Liver (tissue), 9 donors: ENCODE measurements around the gene BANP. TPM values are rescaled to one million over a fixed set of nuclear protein-coding genes. Genes with fewer than 3 reads are reported as not detected.

Source experiments
- DNase-seq: peaks from one replicate; pipeline ENCODE4 v3.0.0-alpha.2; 2017; ENCODE audit warnings: low spot score
- H3K27ac ChIP-seq, 2 donors: one replicate each; pipeline ENCODE4 v1.7.0; 2013; ENCODE audit warnings: inconsistent platforms in 2 of 2, low read length in 2 of 2, control low read depth in 1 of 2, low read depth in 1 of 2, mild to moderate bottlenecking in 1 of 2
- H3K27me3 ChIP-seq, 4 donors: one replicate each; pipeline versions ENCODE4 v1.6.1 to v1.7.0; 2013; ENCODE audit warnings: low read length in 3 of 4, inconsistent platforms in 1 of 4, mild to moderate bottlenecking in 1 of 4, moderate library complexity in 1 of 4; ENCODE audit not compliant: control insufficient read depth in 4 of 4, insufficient read depth in 4 of 4
- H3K36me3 ChIP-seq, 4 donors: one replicate each; pipeline versions ENCODE4 v1.6.1 to v1.7.0; 2013; ENCODE audit warnings: low read length in 3 of 4, mild to moderate bottlenecking in 3 of 4, low read depth in 1 of 4, moderate library complexity in 1 of 4; ENCODE audit not compliant: control insufficient read depth in 4 of 4, insufficient read depth in 3 of 4
- H3K4me1 ChIP-seq, 4 donors: one replicate each; pipeline versions ENCODE4 v1.6.1 to v1.7.0; 2013; ENCODE audit warnings: low read length in 3 of 4, mild to moderate bottlenecking in 3 of 4, moderate library complexity in 1 of 4; ENCODE audit not compliant: control insufficient read depth in 4 of 4, insufficient read depth in 4 of 4
- H3K4me3 ChIP-seq, 3 donors: one replicate each; pipeline versions ENCODE4 v1.6.1 to v1.7.0; 2013; ENCODE audit warnings: low read length in 3 of 3, control low read depth in 1 of 3, low read depth in 1 of 3, mild to moderate bottlenecking in 1 of 3
- H3K9ac ChIP-seq, 2 donors: one replicate each; pipeline ENCODE4 v1.7.0; 2013; ENCODE audit warnings: low read length in 2 of 2, mild to moderate bottlenecking in 2 of 2, moderate library complexity in 2 of 2, control low read depth in 1 of 2, low read depth in 1 of 2
- H3K9me3 ChIP-seq, 4 donors: one replicate each; pipeline versions ENCODE4 v1.6.1 to v1.7.0; 2013; ENCODE audit warnings: low read length in 3 of 4; ENCODE audit not compliant: control insufficient read depth in 4 of 4
- EGR1 ChIP-seq, 2 donors: IDR thresholded peaks; 2 replicates each; pipeline ENCODE4 v1.6.1; 2016 to 2018; ENCODE audit warnings: antibody characterized with exemption in 2 of 2, low read depth in 2 of 2
- FOXA1 ChIP-seq: IDR thresholded peaks from 2 replicates; pipeline ENCODE4 v1.6.1; 2016; ENCODE audit warnings: antibody characterized with exemption
- FOXA2 ChIP-seq: IDR thresholded peaks from 2 replicates; pipeline ENCODE4 v1.6.1; 2016; ENCODE audit warnings: antibody characterized with exemption
- GABPA ChIP-seq, 2 donors: IDR thresholded peaks in 1 of 2; conservative IDR thresholded peaks in 1 of 2; 2 replicates each; pipeline ENCODE4 v1.6.1; 2016; ENCODE audit warnings: antibody characterized with exemption in 2 of 2, mild to moderate bottlenecking in 1 of 2, moderate library complexity in 1 of 2
- HNF4A ChIP-seq, 2 donors: conservative IDR thresholded peaks; 2 replicates each; pipeline ENCODE4 v1.6.1; 2016; ENCODE audit warnings: antibody characterized with exemption in 2 of 2, mild to moderate bottlenecking in 2 of 2
- HNF4G ChIP-seq: IDR thresholded peaks from 2 replicates; pipeline ENCODE4 v1.6.1; 2016; ENCODE audit warnings: antibody characterized with exemption
- JUND ChIP-seq, 2 donors: IDR thresholded peaks; 2 replicates each; pipeline ENCODE4 v1.6.1; 2016; ENCODE audit warnings: antibody characterized with exemption in 2 of 2
- NR2F2 ChIP-seq: IDR thresholded peaks from 2 replicates; pipeline ENCODE4 v1.6.1; 2016; ENCODE audit warnings: antibody characterized with exemption
- RAD21 ChIP-seq, 2 donors: IDR thresholded peaks; 2 replicates each; pipeline ENCODE4 v1.6.1; 2016; ENCODE audit warnings: antibody characterized with exemption in 2 of 2, mild to moderate bottlenecking in 2 of 2
- RXRA ChIP-seq, 2 donors: IDR thresholded peaks; 2 replicates each; pipeline ENCODE4 v1.6.1; 2017 to 2018; ENCODE audit warnings: antibody characterized with exemption in 2 of 2, mild to moderate bottlenecking in 1 of 2
- SP1 ChIP-seq: IDR thresholded peaks from 2 replicates; pipeline ENCODE4 v1.6.1; 2018; ENCODE audit warnings: antibody characterized with exemption, mild to moderate bottlenecking
- TAF1 ChIP-seq: conservative IDR thresholded peaks from 2 replicates; pipeline ENCODE4 v1.6.1; 2016; ENCODE audit warnings: antibody characterized with exemption, mild to moderate bottlenecking
- YY1 ChIP-seq: IDR thresholded peaks from 2 replicates; pipeline ENCODE4 v1.6.1; 2016; ENCODE audit warnings: antibody characterized with exemption, mild to moderate bottlenecking
- WGBS: extraction: QIAGEN DNeasy Blood & Tissue Kit; methylation state at CpG from one replicate; pipeline ENCODE4 v1.1.7; 2013; 5-methylcytosine and 5-hydroxymethylcytosine counted together
- polyA plus RNA-seq, 2 donors: library from polyadenylated mRNA; stranded (reverse) in 1 of 2; unstranded in 1 of 2; fragments of 200-250 nt in 1 of 2; fragments of >200 nt in 1 of 2; fragmentation: Nextera tagmentation in 1 of 2; extraction: Ambion mirVana in 1 of 2; gene quantifications; one replicate each; pipeline versions ENCODE4 v1.2.1 to v1.2.3, GENCODE V29; 2013 to 2015
- total RNA-seq, 2 donors: library from RNA; depleted of rRNA; stranded (reverse); fragments of >200 nt; gene quantifications; one replicate each; pipeline ENCODE4 v1.2.3, GENCODE V29; 2014
- TF ChIP-seq, protein P1 (sequence below): fragments of 150-350 bp; IDR thresholded peaks from 2 replicates; pipeline ENCODE4 v1.5.1; 2017; ENCODE audit warnings: improper control_type of control experiment, low read depth, low read length; ENCODE audit not compliant: missing input control
- TF ChIP-seq, protein P2 (sequence below): IDR thresholded peaks from 2 replicates; pipeline ENCODE4 v1.6.1; 2016; ENCODE audit warnings: antibody characterized with exemption, mild to moderate bottlenecking
- TF ChIP-seq, protein P3 (sequence below): IDR thresholded peaks from 2 replicates; pipeline ENCODE4 v1.6.1; 2016; ENCODE audit warnings: antibody characterized with exemption
- TF ChIP-seq, protein P4 (sequence below): IDR thresholded peaks from 2 replicates; pipeline ENCODE4 v1.6.1; 2016; ENCODE audit warnings: antibody characterized with exemption
- TF ChIP-seq, protein P5 (sequence below): IDR thresholded peaks from 2 replicates; pipeline ENCODE4 v1.6.1; 2016; ENCODE audit warnings: antibody characterized with exemption
- donor health status: healthy.
- donor health status: healthy.
- donor health status: healthy.
- donor health status: healthy.
- donor health status: healthy.

Gene BANP
- total and polyA plus RNA-seq, 4 donors, result 4.9 to 20.7 (median 13.7) TPM

DNA sequence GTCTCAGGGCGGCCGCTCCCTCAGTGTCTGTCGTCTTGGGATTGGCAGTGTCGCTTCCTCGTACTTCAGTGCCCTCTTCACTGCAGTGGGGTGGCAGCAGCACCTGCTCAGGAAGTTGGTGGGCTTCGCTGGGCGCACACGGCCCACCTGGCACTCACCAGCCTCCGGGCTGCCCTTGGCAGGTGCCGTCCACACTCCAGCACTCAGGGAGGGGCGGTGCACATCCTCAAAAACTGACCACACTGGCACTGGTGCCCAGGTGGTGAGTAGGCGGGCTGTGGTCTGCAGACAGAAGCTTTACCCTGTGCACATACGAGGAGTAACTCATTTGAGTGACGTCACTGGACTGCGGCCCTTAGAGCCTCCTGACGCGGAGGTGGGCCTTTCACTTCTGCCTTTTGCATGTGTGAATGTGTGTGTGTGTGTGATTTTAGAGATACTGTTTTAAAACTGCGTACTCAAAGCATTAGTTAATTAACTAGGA is 94.6 kb downstream of the BANP start:
- no peaks in the 10 kb centered on the region for H3K27me3 ChIP-seq
- H3K4me3 ChIP-seq, result no peak overlapping the region
- no peak overlapping the region for H3K9ac ChIP-seq
- no peak for DNase-seq
- H3K36me3 ChIP-seq, result peaks cover 3 to 31% (median 8%) of the 10 kb centered on the region in 4 donors
- no peaks in the 10 kb centered on the region for H3K9me3 ChIP-seq
- TF ChIP-seq, protein P1, sequence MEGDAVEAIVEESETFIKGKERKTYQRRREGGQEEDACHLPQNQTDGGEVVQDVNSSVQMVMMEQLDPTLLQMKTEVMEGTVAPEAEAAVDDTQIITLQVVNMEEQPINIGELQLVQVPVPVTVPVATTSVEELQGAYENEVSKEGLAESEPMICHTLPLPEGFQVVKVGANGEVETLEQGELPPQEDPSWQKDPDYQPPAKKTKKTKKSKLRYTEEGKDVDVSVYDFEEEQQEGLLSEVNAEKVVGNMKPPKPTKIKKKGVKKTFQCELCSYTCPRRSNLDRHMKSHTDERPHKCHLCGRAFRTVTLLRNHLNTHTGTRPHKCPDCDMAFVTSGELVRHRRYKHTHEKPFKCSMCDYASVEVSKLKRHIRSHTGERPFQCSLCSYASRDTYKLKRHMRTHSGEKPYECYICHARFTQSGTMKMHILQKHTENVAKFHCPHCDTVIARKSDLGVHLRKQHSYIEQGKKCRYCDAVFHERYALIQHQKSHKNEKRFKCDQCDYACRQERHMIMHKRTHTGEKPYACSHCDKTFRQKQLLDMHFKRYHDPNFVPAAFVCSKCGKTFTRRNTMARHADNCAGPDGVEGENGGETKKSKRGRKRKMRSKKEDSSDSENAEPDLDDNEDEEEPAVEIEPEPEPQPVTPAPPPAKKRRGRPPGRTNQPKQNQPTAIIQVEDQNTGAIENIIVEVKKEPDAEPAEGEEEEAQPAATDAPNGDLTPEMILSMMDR, result no peak
- TF ChIP-seq FOXA1 (no peak), FOXA2 (no peak), EGR1 (IDR thresholded peaks at IDR 0.05; ENCODE audit: low read depth in 2 of 2) (no peak), HNF4G (no peak), JUND (IDR thresholded peaks at IDR 0.05) (no peak), TAF1 (no peak), RXRA (IDR thresholded peaks at IDR 0.05) (no peak), RAD21 (IDR thresholded peaks at IDR 0.05) (no peak), HNF4A (conservative IDR thresholded peaks at IDR 0.05) (no peak), YY1 (no peak), SP1 (no peak), GABPA (IDR thresholded peaks at IDR 0.05 in 1 of 2, conservative IDR thresholded peaks at IDR 0.05 in 1 of 2) (no peak), NR2F2 (no peak)
- TF ChIP-seq, protein P2, sequence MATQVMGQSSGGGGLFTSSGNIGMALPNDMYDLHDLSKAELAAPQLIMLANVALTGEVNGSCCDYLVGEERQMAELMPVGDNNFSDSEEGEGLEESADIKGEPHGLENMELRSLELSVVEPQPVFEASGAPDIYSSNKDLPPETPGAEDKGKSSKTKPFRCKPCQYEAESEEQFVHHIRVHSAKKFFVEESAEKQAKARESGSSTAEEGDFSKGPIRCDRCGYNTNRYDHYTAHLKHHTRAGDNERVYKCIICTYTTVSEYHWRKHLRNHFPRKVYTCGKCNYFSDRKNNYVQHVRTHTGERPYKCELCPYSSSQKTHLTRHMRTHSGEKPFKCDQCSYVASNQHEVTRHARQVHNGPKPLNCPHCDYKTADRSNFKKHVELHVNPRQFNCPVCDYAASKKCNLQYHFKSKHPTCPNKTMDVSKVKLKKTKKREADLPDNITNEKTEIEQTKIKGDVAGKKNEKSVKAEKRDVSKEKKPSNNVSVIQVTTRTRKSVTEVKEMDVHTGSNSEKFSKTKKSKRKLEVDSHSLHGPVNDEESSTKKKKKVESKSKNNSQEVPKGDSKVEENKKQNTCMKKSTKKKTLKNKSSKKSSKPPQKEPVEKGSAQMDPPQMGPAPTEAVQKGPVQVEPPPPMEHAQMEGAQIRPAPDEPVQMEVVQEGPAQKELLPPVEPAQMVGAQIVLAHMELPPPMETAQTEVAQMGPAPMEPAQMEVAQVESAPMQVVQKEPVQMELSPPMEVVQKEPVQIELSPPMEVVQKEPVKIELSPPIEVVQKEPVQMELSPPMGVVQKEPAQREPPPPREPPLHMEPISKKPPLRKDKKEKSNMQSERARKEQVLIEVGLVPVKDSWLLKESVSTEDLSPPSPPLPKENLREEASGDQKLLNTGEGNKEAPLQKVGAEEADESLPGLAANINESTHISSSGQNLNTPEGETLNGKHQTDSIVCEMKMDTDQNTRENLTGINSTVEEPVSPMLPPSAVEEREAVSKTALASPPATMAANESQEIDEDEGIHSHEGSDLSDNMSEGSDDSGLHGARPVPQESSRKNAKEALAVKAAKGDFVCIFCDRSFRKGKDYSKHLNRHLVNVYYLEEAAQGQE, result no peak
- TF ChIP-seq, protein P3, sequence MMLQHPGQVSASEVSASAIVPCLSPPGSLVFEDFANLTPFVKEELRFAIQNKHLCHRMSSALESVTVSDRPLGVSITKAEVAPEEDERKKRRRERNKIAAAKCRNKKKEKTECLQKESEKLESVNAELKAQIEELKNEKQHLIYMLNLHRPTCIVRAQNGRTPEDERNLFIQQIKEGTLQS, result no peak
- TF ChIP-seq, protein P4, sequence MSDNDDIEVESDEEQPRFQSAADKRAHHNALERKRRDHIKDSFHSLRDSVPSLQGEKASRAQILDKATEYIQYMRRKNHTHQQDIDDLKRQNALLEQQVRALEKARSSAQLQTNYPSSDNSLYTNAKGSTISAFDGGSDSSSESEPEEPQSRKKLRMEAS, result no peak
- TF ChIP-seq, protein P5, sequence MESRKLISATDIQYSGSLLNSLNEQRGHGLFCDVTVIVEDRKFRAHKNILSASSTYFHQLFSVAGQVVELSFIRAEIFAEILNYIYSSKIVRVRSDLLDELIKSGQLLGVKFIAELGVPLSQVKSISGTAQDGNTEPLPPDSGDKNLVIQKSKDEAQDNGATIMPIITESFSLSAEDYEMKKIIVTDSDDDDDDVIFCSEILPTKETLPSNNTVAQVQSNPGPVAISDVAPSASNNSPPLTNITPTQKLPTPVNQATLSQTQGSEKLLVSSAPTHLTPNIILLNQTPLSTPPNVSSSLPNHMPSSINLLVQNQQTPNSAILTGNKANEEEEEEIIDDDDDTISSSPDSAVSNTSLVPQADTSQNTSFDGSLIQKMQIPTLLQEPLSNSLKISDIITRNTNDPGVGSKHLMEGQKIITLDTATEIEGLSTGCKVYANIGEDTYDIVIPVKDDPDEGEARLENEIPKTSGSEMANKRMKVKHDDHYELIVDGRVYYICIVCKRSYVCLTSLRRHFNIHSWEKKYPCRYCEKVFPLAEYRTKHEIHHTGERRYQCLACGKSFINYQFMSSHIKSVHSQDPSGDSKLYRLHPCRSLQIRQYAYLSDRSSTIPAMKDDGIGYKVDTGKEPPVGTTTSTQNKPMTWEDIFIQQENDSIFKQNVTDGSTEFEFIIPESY, result no peak
- no peaks in the 10 kb centered on the region for H3K4me1 ChIP-seq
- no peak overlapping the region for H3K27ac ChIP-seq
- 95% methylated on average over 18 of the region's 18 CpGs for WGBS
